PC-9 (cell line): ENCODE measurements around the gene NHLRC4.

Experiments used
- CTCF ChIP-seq: fragments of 200-600 bp; sonication (generic); conservative IDR thresholded peaks from 2 replicates; pipeline ENCODE4 v1.6.1; 2017; ENCODE audit warnings: mixed run types, antibody characterized with exemption, mild to moderate bottlenecking, moderate library complexity
- EZH2 ChIP-seq: fragments of 200-600 bp; sonication (generic); IDR thresholded peaks from 2 replicates; pipeline ENCODE4 v1.8.0; 2017; ENCODE audit warnings: antibody characterized with exemption, low read depth

GRCh38 chr16:531494-532125 lies 35.2 kb upstream of the NHLRC4 start:
- no peak for TF ChIP-seq CTCF
- TF ChIP-seq EZH2: no peak
